ENCODE data around the gene TMEM40. TPM values are rescaled to one million over a fixed set of nuclear protein-coding genes. Genes with fewer than 3 reads are reported as not detected.

Gene TMEM40
- not detected in 2 replicates for total RNA-seq

GRCh38 chr3:12759097-12759679 is at the start of gene TMEM40:
Gene TMEM40, minus strand, starts transcription at chr3:12759259. Its CDS starts 9,427 bp downstream, at chr3:12749832.

GRCh38 chr3:12796171-12797123 is 37.4 kb upstream of the TMEM40 start, which contains the start of gene CAND2:
Gene CAND2, plus strand, starts transcription at chr3:12796680. Its CDS starts 41 bp downstream, at chr3:12796721.

Other genes with a start within 250 kb of the TMEM40 start
- not detected in 2 replicates for gene MKRN2OS, start 213.8 kb downstream of the TMEM40 start, total RNA-seq
- 41.3 and 41.8 TPM in 2 replicates for gene MKRN2, start 202.2 kb downstream of the TMEM40 start, total RNA-seq
- gene RAF1, start 95.1 kb downstream of the TMEM40 start, total RNA-seq = 73.8 and 78.4 TPM in 2 replicates
- 0.67 and 5.2 TPM in 2 replicates for gene CAND2, start 37.4 kb upstream of the TMEM40 start, total RNA-seq
- 920 and 1,228 TPM in 2 replicates for gene RPL32, start 82.3 kb upstream of the TMEM40 start, total RNA-seq

Measured in vein endothelial cell (primary cell).